ENCODE results near the gene DLG5.

- TF ChIP-seq SRF (IDR thresholded peaks at IDR 0.05; ENCODE audit: low read depth in 2 of 2, low read length in 2 of 2) = no peak
- TF ChIP-seq ZBTB4 (CRISPR knock-in tag; IDR thresholded peaks at IDR 0.05) = no peak
- no peak for TF ChIP-seq RBBP5 (conservative IDR thresholded peaks at IDR 0.05)
- TF ChIP-seq RAD21 (IDR thresholded peaks at IDR 0.05; ENCODE audit: insufficient read depth, low read depth, low read length) = no peak
- no peak for TF ChIP-seq POLR2A (IDR thresholded peaks at IDR 0.05; ENCODE audit: low read depth, low read length)
- TF ChIP-seq FOXM1 (IDR thresholded peaks at IDR 0.05; ENCODE audit: low read depth, low read length) = no peak
- TF ChIP-seq BCLAF1 (IDR thresholded peaks at IDR 0.05) = no peak
- TF ChIP-seq CTCF (IDR thresholded peaks at IDR 0.05 in 2 of 3, conservative IDR thresholded peaks at IDR 0.05 in 1 of 3; ENCODE audit: control insufficient read depth in 2 of 3, extremely low read depth in 1 of 3, insufficient read depth in 1 of 3, low read depth in 3 of 3, low read length in 3 of 3) = no peak
- no peak for TF ChIP-seq SPI1 (IDR thresholded peaks at IDR 0.05; ENCODE audit: borderline replicate concordance, insufficient read depth, low read depth, low read length)
- no peak for TF ChIP-seq JUND (IDR thresholded peaks at IDR 0.05; ENCODE audit: low read depth, low read length)
- TF ChIP-seq ELK1 (IDR thresholded peaks at IDR 0.05; ENCODE audit: low read depth, low read length) = no peak
- TF ChIP-seq EGR1 (IDR thresholded peaks at IDR 0.05; ENCODE audit: borderline replicate concordance in 1 of 2, low read depth in 2 of 2, low read length in 2 of 2) = no peak
- no peak for TF ChIP-seq NRF1 (conservative IDR thresholded peaks at IDR 0.05; ENCODE audit: low read depth, low read length)
Observed at GRCh38 chr10:77887631-77888355, 38.8 kb downstream of the DLG5 start.
